ENCODE results near the gene SRBD1. TPM values are rescaled to one million over a fixed set of nuclear protein-coding genes. Genes with fewer than 3 reads are reported as not detected.

Gene SRBD1
- total RNA-seq, 3 donors from 2014 or later (not counting 1 experiment from before 2014, with no cell fraction given), result 34.5 to 40.0 (median 38.8) TPM

- Mint-ChIP-seq H3K4me1 (peaks cover 16 to 22% of the 10 kb centered on the region in 2 donors), H3K4me3 (no peak overlapping the region), H3K9me3 (no peaks in the 10 kb centered on the region), H3K36me3 (no peaks in the 10 kb centered on the region), H3K27me3 (ENCODE audit: low read depth in 2 of 2) (no peaks in the 10 kb centered on the region), H3K27ac (no peak overlapping the region)
- Histone ChIP-seq H3K9me3 (ENCODE audit: control insufficient read depth, insufficient read depth, low read length) (no peaks in the 10 kb centered on the region), H3K4me3 (ENCODE audit: low read length) (no peak overlapping the region), H3K27ac (ENCODE audit: low read length) (no peak overlapping the region), H3K36me3 (ENCODE audit: control insufficient read depth, insufficient read depth, low read length) (no peaks in the 10 kb centered on the region), H3K4me1 (ENCODE audit: control insufficient read depth, insufficient read depth, low read length) (no peaks in the 10 kb centered on the region), H3K27me3 (ENCODE audit: control insufficient read depth, insufficient read depth, low read length) (no peaks in the 10 kb centered on the region)
- 81% methylated on average over 1 of the region's 1 CpG for WGBS (ENCODE audit: insufficient coverage)
- ATAC-seq (no peak), DNase-seq (no peak)
- intact Hi-C loops (cut with micrococcal nuclease), result no loop called here
- no peak for TF ChIP-seq CTCF (IDR thresholded peaks at IDR 0.05)
Measured at GRCh38 chr2:45443012-45443411, 168.1 kb downstream of the SRBD1 start.

GRCh38 chr2:45442026-45442425 is 169.0 kb downstream of the SRBD1 start:
- intact Hi-C loops (cut with micrococcal nuclease), result no loop called here
- no peaks in the 10 kb centered on the region for H3K36me3 ChIP-seq (ENCODE audit: control insufficient read depth, insufficient read depth, low read length)
- H3K27ac ChIP-seq (ENCODE audit: low read length), result no peak overlapping the region
- TF ChIP-seq CTCF (IDR thresholded peaks at IDR 0.05), result no peak
- peaks cover 23 to 30% of the 10 kb centered on the region in 2 donors for H3K4me1 Mint-ChIP-seq
- no peaks in the 10 kb centered on the region for H3K4me1 ChIP-seq (ENCODE audit: control insufficient read depth, insufficient read depth, low read length)
- H3K4me3 Mint-ChIP-seq, result no peak overlapping the region
- 90% methylated on average over 2 of the region's 3 CpGs for WGBS (ENCODE audit: insufficient coverage)
- no peak overlapping the region for H3K4me3 ChIP-seq (ENCODE audit: low read length)
- no peaks in the 10 kb centered on the region for H3K9me3 ChIP-seq (ENCODE audit: control insufficient read depth, insufficient read depth, low read length)
- DNase-seq (no peak), ATAC-seq (no peak)
- no peaks in the 10 kb centered on the region for H3K36me3 Mint-ChIP-seq
- no peak overlapping the region for H3K27ac Mint-ChIP-seq
- H3K27me3 ChIP-seq (ENCODE audit: control insufficient read depth, insufficient read depth, low read length), result no peaks in the 10 kb centered on the region
- no peaks in the 10 kb centered on the region for H3K9me3 Mint-ChIP-seq
- no peaks in the 10 kb centered on the region for H3K27me3 Mint-ChIP-seq (ENCODE audit: low read depth in 2 of 2)

GRCh38 chr2:45441571-45441970 is 169.5 kb downstream of the SRBD1 start:
- DNase-seq (no peak), ATAC-seq (no peak)
- no peak for TF ChIP-seq CTCF (IDR thresholded peaks at IDR 0.05)
- Histone ChIP-seq H3K9me3 (ENCODE audit: control insufficient read depth, insufficient read depth, low read length) (no peaks in the 10 kb centered on the region), H3K36me3 (ENCODE audit: control insufficient read depth, insufficient read depth, low read length) (no peaks in the 10 kb centered on the region), H3K4me1 (ENCODE audit: control insufficient read depth, insufficient read depth, low read length) (no peaks in the 10 kb centered on the region), H3K27me3 (ENCODE audit: control insufficient read depth, insufficient read depth, low read length) (no peaks in the 10 kb centered on the region), H3K4me3 (ENCODE audit: low read length) (no peak overlapping the region), H3K27ac (ENCODE audit: low read length) (no peak overlapping the region)
- peaks cover under 1% of the 10 kb centered on the region for H3K36me3 Mint-ChIP-seq
- H3K27ac Mint-ChIP-seq, result no peak overlapping the region
- H3K27me3 Mint-ChIP-seq (ENCODE audit: low read depth in 2 of 2), result no peaks in the 10 kb centered on the region
- WGBS (ENCODE audit: insufficient coverage), result 94% methylated on average over 3 of the region's 3 CpGs
- no peaks in the 10 kb centered on the region for H3K9me3 Mint-ChIP-seq
- peaks cover 23 to 31% of the 10 kb centered on the region in 2 donors for H3K4me1 Mint-ChIP-seq
- H3K4me3 Mint-ChIP-seq, result no peak overlapping the region
- intact Hi-C loops (cut with micrococcal nuclease), result no loop called here
